Measurements from ENCODE around the gene NAA80. TPM values are rescaled to one million over a fixed set of nuclear protein-coding genes. Genes with fewer than 3 reads are reported as not detected.

NAA80 gene
- total and polyA plus RNA-seq, 2 of the 8 experiments (the other 6 are each of a cell fraction or from before 2014, with no cell fraction given) = 11.3 to 16.7 TPM

GRCh38 chr3:50327129-50327528 is 27.9 kb upstream of the NAA80 start:
- Histone ChIP-seq H3K9me3 (ENCODE audit: insufficient read depth in 2 of 2, low read depth in 1 of 2, low read length in 1 of 2) (no peaks in the 10 kb centered on the region), H3K4me2 (ENCODE audit: insufficient read depth in 1 of 2, low read depth in 2 of 2, low read length in 2 of 2) (peak overlapping the region; percentile 72 to 98), H3K4me1 (replicated peaks in 1 of 4; ENCODE audit: control insufficient read depth in 3 of 4, insufficient read depth in 4 of 4, low read length in 3 of 4) (peaks cover 0 to 27% (median 13%) of the 10 kb centered on the region in 4 experiments; a peak in 6 of 7 replicates), H3K9ac (replicated peaks in 1 of 4; ENCODE audit: extremely low read depth in 1 of 4, low read depth in 3 of 4, low read length in 3 of 4) (peak overlapping the region in 1 of 4 experiments; percentile 72; a peak in 3 of 7 replicates), H4K91ac (replicated peaks; ENCODE audit: insufficient read length, low read length) (no peak overlapping the region), H3K79me1 (ENCODE audit: low read depth, low read length) (peaks cover 5% of the 10 kb centered on the region; the same call in 1 of the 2 replicates), H3K23ac (ENCODE audit: insufficient read length) (no peak overlapping the region), H2AK5ac (ENCODE audit: low read depth, low read length) (no peak overlapping the region), H4K5ac (ENCODE audit: insufficient read length, low read depth, low read length) (no peak overlapping the region), H3K36me3 (ENCODE audit: control insufficient read depth in 2 of 4, insufficient read depth in 4 of 4, low read length in 3 of 4) (peaks cover 10 to 31% (median 22%) of the 10 kb centered on the region in 4 experiments; a peak in 7 of 8 replicates), H3K4ac (replicated peaks; ENCODE audit: insufficient read length, low read depth, low read length) (no peak overlapping the region), H3K56ac (replicated peaks; ENCODE audit: insufficient read length, low read depth, low read length) (no peak overlapping the region), H3K4me3 (ENCODE audit: extremely low read depth in 1 of 4, insufficient read depth in 2 of 4, low read depth in 3 of 4, low read length in 4 of 4) (peak overlapping the region; percentile 52 to 97 (median 90)), H2BK15ac (ENCODE audit: low read length) (no peak overlapping the region), H3K23me2 (ENCODE audit: low read depth, low read length) (peaks cover 19% of the 10 kb centered on the region; the same call in 1 of the 2 replicates), H2BK12ac (ENCODE audit: low read depth, low read length) (no peak overlapping the region), H3K14ac (ENCODE audit: insufficient read length) (no peak overlapping the region), H2BK5ac (ENCODE audit: low read depth, low read length) (no peak overlapping the region), H3K79me2 (ENCODE audit: control insufficient read depth in 1 of 2, insufficient read depth in 2 of 2, low read length in 2 of 2) (peaks cover 0 to 11% of the 10 kb centered on the region in 2 experiments; a peak in 2 of 4 replicates), H4K20me1 (replicated peaks in 1 of 2; ENCODE audit: control insufficient read depth in 1 of 2, insufficient read depth in 2 of 2, low read length in 2 of 2) (peaks cover 6 to 7% of the 10 kb centered on the region in 2 experiments), H4K8ac (ENCODE audit: extremely low read depth, insufficient read depth, low read length) (peak overlapping the region; percentile 42; the same call in 1 of the 2 replicates), H2BK20ac (ENCODE audit: low read length) (no peak overlapping the region), H3K18ac (ENCODE audit: extremely low read depth, low read length) (no peak overlapping the region), H2BK120ac (replicated peaks; ENCODE audit: low read depth, low read length) (no peak overlapping the region), H3K27me3 (replicated peaks in 1 of 4; ENCODE audit: control insufficient read depth in 3 of 4, extremely low read depth in 1 of 4, insufficient read depth in 3 of 4, low read length in 3 of 4) (no peaks in the 10 kb centered on the region), H2AFZ (ENCODE audit: low read length) (no peak overlapping the region), H3K27ac (ENCODE audit: low read depth, low read length) (no peak overlapping the region)
- FAIRE-seq (no peak), DNase-seq (ENCODE audit: low read depth in 1 of 2, low spot score in 2 of 2) (no peak)
- POLR2A ChIA-PET (ENCODE audit: partially characterized antibody) = interaction anchor here (0.8 to 6.4 kb wide), 9 partner anchors 7 to 63 kb away, joined by 3 to 36 read pairs (median 15); partner anchors contain the start of genes HYAL1, HYAL2, IFRD2 and RASSF1
- 89% methylated on average over 4 of the region's 4 CpGs; no CpG with 5 or more reads in 1 of the 2 experiments for WGBS, 2 experiments (ENCODE audit: extremely low coverage in 1 of 2, insufficient coverage in 1 of 2, insufficient read length in 1 of 2, insufficient replicate concordance in 2 of 2, low coverage in 1 of 2, low lambda C conversion rate in 2 of 2, missing lambda C conversion rate in 1 of 2)
- CTCF ChIA-PET (ENCODE audit: partially characterized antibody) = interaction anchor here (1.1 to 7.5 kb wide), 6 partner anchors 10 to 215 kb away, joined by 3 to 75 read pairs (median 4); partner anchors contain the start of genes HYAL3, LSMEM2 and NAA80
- TF ChIP-seq JUN (IDR thresholded peaks at IDR 0.05; ENCODE audit: low read depth, low read length) (no peak), GTF2F1 (IDR thresholded peaks at IDR 0.05; ENCODE audit: borderline replicate concordance, low read depth, low read length) (no peak), YY1 (IDR thresholded peaks at IDR 0.05; ENCODE audit: low read depth, low read length) (no peak), PHF8 (conservative IDR thresholded peaks at IDR 0.05; ENCODE audit: low read depth, low read length) (no peak), FOSL1 (IDR thresholded peaks at IDR 0.05; ENCODE audit: insufficient read depth, low read depth, low read length) (no peak), HDAC6 (IDR thresholded peaks at IDR 0.05; ENCODE audit: low read depth, low read length) (no peak), SIRT6 (IDR thresholded peaks at IDR 0.05; ENCODE audit: low read length) (no peak), TBP (IDR thresholded peaks at IDR 0.05; ENCODE audit: low read depth, low read length) (no peak), KDM4A (IDR thresholded peaks at IDR 0.05; ENCODE audit: low read depth, low read length, severe bottlenecking) (no peak), CEBPB (IDR thresholded peaks at IDR 0.05; ENCODE audit: low read depth, low read length) (no peak), CTBP2 (IDR thresholded peaks at IDR 0.05; ENCODE audit: borderline replicate concordance, insufficient read depth, insufficient read length, low read length) (no peak), POLR2A (IDR thresholded peaks at IDR 0.05; ENCODE audit: control extremely low read depth in 1 of 2, low read depth in 2 of 2, low read length in 2 of 2) (no peak), RNF2 (IDR thresholded peaks at IDR 0.05; ENCODE audit: borderline replicate concordance, low read depth, low read length, missing control alignments, poor library complexity, severe bottlenecking) (no peak), RFX5 (IDR thresholded peaks at IDR 0.05; ENCODE audit: borderline replicate concordance, low read depth, low read length) (no peak)

Data from H1 (cell line).